Smooth muscle cell (in vitro differentiated cells): Measurements from ENCODE around the gene SAPCD2. TPM values are rescaled to one million over a fixed set of nuclear protein-coding genes. Genes with fewer than 3 reads are reported as not detected.

ENCODE experiments used
- DNase-seq: peaks from one replicate; lab custom pipeline; 2025; ENCODE audit not compliant: unreplicated experiment; lab: John Stamatoyannopoulos, UW
- H2AFZ ChIP-seq: fragments of 200-600 bp; sonication (generic); 2 replicates; pipeline ENCODE4 v1.6.0; 2016; ENCODE audit warnings: antibody characterized with exemption, low read depth, mild to moderate bottlenecking
- H3F3A ChIP-seq: fragments of 200-600 bp; sonication (generic); 2 replicates; pipeline ENCODE4 v1.6.0; 2017; ENCODE audit warnings: antibody characterized with exemption, low read depth
- H3K27ac ChIP-seq: fragments of 200-600 bp; sonication (generic); 2 replicates; pipeline ENCODE4 v1.5.1; 2016; ENCODE audit warnings: low read depth, mild to moderate bottlenecking
- H3K27me3 ChIP-seq: fragments of 200-600 bp; sonication (generic); 2 replicates; pipeline ENCODE4 v1.6.1; 2016; ENCODE audit warnings: low read depth, mild to moderate bottlenecking
- H3K36me3 ChIP-seq: fragments of 200-600 bp; sonication (generic); 2 replicates; pipeline ENCODE4 v1.5.1; 2016; ENCODE audit warnings: low read depth
- H3K4me1 ChIP-seq: fragments of 200-600 bp; sonication (generic); 2 replicates; pipeline ENCODE4 v1.5.1; 2016; ENCODE audit warnings: low read depth
- H3K4me2 ChIP-seq: fragments of 200-600 bp; sonication (generic); 2 replicates; pipeline ENCODE4 v1.6.0; 2016; ENCODE audit warnings: mild to moderate bottlenecking
- H3K4me3 ChIP-seq: fragments of 200-600 bp; sonication (generic); 2 replicates; pipeline ENCODE4 v1.5.1; 2016; ENCODE audit warnings: mild to moderate bottlenecking
- H3K79me2 ChIP-seq: fragments of 200-600 bp; sonication (generic); 2 replicates; pipeline ENCODE4 v1.6.0; 2016; ENCODE audit warnings: low read depth, mild to moderate bottlenecking
- H3K9ac ChIP-seq: fragments of 200-600 bp; sonication (generic); 2 replicates; pipeline ENCODE4 v1.6.0; 2016; ENCODE audit warnings: low read depth
- H3K9me3 ChIP-seq: fragments of 200-600 bp; sonication (generic); replicated peaks from 2 replicates; pipeline ENCODE4 v1.5.1; 2016; ENCODE audit warnings: low read depth
- H4K20me1 ChIP-seq: fragments of 200-600 bp; sonication (generic); 2 replicates; pipeline ENCODE4 v1.6.0; 2016; ENCODE audit warnings: low read depth
- WGBS: methylation state at CpG from one replicate; pipeline ENCODE4 v1.1.7; 2016; ENCODE audit warnings: low lambda C conversion rate; 5-methylcytosine and 5-hydroxymethylcytosine counted together
- polyA plus RNA-seq: library from polyadenylated mRNA; unstranded; fragments of >200 nt; fragmentation: Nextera tagmentation; extraction: Ambion mirVana; gene quantifications from 2 replicates; pipeline ENCODE4 v1.2.1, GENCODE V29; 2016
- total RNA-seq: library from RNA; depleted of rRNA; stranded (reverse); fragments of >200 nt; gene quantifications from 2 replicates; pipeline ENCODE4 v1.2.3, GENCODE V29; 2014
- TF ChIP-seq, protein P1 (sequence below): fragments of 200-600 bp; sonication (generic); IDR thresholded peaks from 2 replicates; pipeline ENCODE4 v1.5.1; 2017; ENCODE audit warnings: borderline replicate concordance, mild to moderate bottlenecking, antibody characterized with exemption; ENCODE audit not compliant: insufficient read depth, poor library complexity, severe bottlenecking

The SAPCD2 gene
- total and polyA plus RNA-seq, 2 experiments from 2014 or later: 1.9 to 3.9 TPM

DNA sequence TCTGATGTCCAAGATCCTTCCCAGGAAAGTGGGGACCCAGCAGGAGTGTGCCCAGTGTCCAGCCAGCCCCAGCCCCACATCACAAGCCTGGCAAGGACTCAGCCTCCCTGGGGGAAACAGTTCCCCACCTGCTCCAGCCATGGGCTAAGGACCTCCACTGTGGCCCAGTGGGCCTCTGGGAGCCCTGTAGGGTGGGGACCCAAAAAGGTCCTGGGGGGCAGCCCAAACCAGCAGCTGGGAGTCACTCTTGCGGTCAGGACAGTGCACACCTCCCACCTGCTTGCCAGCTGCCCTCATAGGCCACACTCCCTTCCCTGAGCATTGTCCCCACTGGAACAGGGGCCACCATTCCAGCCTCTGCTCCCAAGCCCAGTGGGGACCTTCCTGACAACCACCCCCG is 44.0 kb downstream of the SAPCD2 start:
- TF ChIP-seq, protein P1, sequence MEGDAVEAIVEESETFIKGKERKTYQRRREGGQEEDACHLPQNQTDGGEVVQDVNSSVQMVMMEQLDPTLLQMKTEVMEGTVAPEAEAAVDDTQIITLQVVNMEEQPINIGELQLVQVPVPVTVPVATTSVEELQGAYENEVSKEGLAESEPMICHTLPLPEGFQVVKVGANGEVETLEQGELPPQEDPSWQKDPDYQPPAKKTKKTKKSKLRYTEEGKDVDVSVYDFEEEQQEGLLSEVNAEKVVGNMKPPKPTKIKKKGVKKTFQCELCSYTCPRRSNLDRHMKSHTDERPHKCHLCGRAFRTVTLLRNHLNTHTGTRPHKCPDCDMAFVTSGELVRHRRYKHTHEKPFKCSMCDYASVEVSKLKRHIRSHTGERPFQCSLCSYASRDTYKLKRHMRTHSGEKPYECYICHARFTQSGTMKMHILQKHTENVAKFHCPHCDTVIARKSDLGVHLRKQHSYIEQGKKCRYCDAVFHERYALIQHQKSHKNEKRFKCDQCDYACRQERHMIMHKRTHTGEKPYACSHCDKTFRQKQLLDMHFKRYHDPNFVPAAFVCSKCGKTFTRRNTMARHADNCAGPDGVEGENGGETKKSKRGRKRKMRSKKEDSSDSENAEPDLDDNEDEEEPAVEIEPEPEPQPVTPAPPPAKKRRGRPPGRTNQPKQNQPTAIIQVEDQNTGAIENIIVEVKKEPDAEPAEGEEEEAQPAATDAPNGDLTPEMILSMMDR: no peak
- no peak overlapping the region for H3K9ac ChIP-seq

DNA sequence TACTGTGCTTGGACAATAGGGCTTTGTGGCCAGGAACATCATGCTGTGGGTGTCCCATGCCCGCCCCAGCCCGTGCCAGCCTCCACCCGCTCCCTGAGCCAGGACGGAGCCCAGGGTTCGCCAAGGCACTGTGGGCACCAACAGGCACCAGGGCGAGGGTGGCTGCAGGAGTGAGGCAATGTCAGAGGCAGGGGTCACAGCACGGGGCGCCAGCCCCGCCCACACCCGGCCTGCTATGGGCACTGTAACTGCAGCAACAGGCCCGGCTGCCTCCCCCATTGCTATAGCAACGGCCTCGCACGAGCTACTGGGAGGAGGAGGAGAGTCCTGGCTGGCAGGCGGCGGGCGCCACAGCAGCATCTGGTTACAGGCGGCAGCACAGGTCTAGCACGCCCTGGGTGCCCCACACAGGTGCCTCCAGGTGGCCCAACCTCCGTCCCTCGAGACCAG is 44.8 kb downstream of the SAPCD2 start:
- no peaks in the 10 kb centered on the region for H3K79me2 ChIP-seq
- no peak overlapping the region for H2AFZ ChIP-seq
- no peak overlapping the region for H3K27ac ChIP-seq
- H3K4me2 ChIP-seq: no peak overlapping the region
- no peaks in the 10 kb centered on the region for H3K9me3 ChIP-seq
- H3K4me1 ChIP-seq: peaks cover 14% of the 10 kb centered on the region
- no peaks in the 10 kb centered on the region for H3K27me3 ChIP-seq
- WGBS: 92% methylated on average over 21 of the region's 21 CpGs
- no peak for DNase-seq
- H3K9ac ChIP-seq: no peak overlapping the region
- H3F3A ChIP-seq: no peaks in the 10 kb centered on the region
- no peaks in the 10 kb centered on the region for H3K36me3 ChIP-seq
- peaks cover 5% of the 10 kb centered on the region for H4K20me1 ChIP-seq
- H3K4me3 ChIP-seq: no peak overlapping the region
- TF ChIP-seq, protein P1: no peak

More for the DNA sequence above, 44.0 kb downstream of the SAPCD2 start:
- Histone ChIP-seq H3K36me3 (no peaks in the 10 kb centered on the region), H3K4me2 (no peak overlapping the region), H3K4me1 (peaks cover 14% of the 10 kb centered on the region), H4K20me1 (peaks cover 5% of the 10 kb centered on the region), H2AFZ (no peak overlapping the region), H3K27ac (no peak overlapping the region), H3K4me3 (no peak overlapping the region), H3K79me2 (no peaks in the 10 kb centered on the region), H3F3A (no peaks in the 10 kb centered on the region), H3K27me3 (no peaks in the 10 kb centered on the region), H3K9me3 (no peaks in the 10 kb centered on the region)
- DNase-seq: no peak
- 93% methylated on average over 2 of the region's 2 CpGs for WGBS

DNA sequence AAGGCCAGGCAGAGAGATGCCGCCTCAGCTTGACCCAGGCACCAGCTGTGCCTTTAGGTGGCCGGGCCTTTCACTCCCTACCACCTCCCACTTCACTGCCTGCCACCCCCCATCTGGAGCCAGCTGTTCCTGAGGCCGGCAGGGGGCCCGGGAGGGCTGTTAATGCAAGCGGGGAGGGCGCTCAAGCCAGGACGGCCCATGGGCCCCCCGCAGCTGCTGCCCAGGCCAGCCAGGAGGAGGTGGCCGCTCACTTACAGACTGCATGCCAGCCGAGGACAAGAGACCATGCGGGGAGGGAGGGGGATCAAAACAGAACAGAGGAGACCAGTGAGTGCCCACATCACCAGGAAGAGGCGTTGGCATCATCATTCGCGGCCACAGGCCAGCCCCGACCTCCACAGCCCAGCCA is 46.8 kb downstream of the SAPCD2 start:
- WGBS: 91% methylated on average over 15 of the region's 15 CpGs
- Histone ChIP-seq H3K4me2 (no peak overlapping the region), H3K27ac (no peak overlapping the region)

DNA sequence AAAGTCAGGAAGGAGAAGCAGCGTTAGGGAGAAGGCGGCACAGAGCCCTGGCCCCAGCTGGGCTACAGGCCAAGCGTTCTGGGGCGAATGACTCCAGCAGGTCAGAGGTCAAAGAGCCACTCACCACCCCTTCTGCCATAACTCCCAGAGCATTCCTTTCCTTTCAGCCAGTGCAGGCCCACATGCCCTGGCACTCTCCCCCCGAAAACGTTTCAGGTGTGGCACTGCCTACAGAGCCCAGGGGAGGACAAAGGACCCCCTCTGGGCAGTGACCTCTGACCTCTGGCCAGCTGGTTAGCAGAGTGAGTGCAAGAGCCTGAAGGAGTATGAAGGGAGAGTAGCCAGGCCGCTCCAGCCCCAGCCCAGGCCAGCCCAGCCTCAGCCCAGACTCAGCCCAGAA is 47.2 kb downstream of the SAPCD2 start:
- Histone ChIP-seq H4K20me1 (peaks cover 5% of the 10 kb centered on the region), H3F3A (no peaks in the 10 kb centered on the region), H3K79me2 (no peaks in the 10 kb centered on the region), H3K4me3 (no peak overlapping the region), H3K9ac (no peak overlapping the region), H3K36me3 (no peaks in the 10 kb centered on the region), H3K27me3 (no peaks in the 10 kb centered on the region), H3K4me2 (no peak overlapping the region), H2AFZ (no peak overlapping the region), H3K27ac (no peak overlapping the region), H3K4me1 (peaks cover 5% of the 10 kb centered on the region), H3K9me3 (no peaks in the 10 kb centered on the region)
- no peak for DNase-seq
- TF ChIP-seq, protein P1: no peak
- 86% methylated on average over 7 of the region's 7 CpGs for WGBS

More for the DNA sequence above, 46.8 kb downstream of the SAPCD2 start:
- Histone ChIP-seq H3K9me3 (no peaks in the 10 kb centered on the region), H2AFZ (no peak overlapping the region), H3K27me3 (no peaks in the 10 kb centered on the region), H3K36me3 (no peaks in the 10 kb centered on the region), H3K9ac (no peak overlapping the region), H3K4me3 (no peak overlapping the region), H3K79me2 (no peaks in the 10 kb centered on the region), H3F3A (no peaks in the 10 kb centered on the region), H4K20me1 (peaks cover 5% of the 10 kb centered on the region), H3K4me1 (peaks cover 7% of the 10 kb centered on the region)
- DNase-seq: no peak
- TF ChIP-seq, protein P1: no peak
